K562 (cell line): ENCODE measurements around the gene RNF166. TPM values are rescaled to one million over a fixed set of nuclear protein-coding genes. Genes with fewer than 3 reads are reported as not detected.

Source experiments
- ARHGAP35 ChIP-seq: fragments of 450-650 bp; IDR thresholded peaks from 2 replicates; pipeline ENCODE4 v1.6.1; 2018; ENCODE audit not compliant: partially characterized antibody
- BDP1 ChIP-seq: IDR thresholded peaks from 3 replicates; pipeline ENCODE4 v1.6.1; 2011; ENCODE audit not compliant: insufficient read length, insufficient read depth
- CTCFL ChIP-seq: IDR thresholded peaks from 2 replicates; pipeline ENCODE4 v1.6.1; 2011; ENCODE audit warnings: borderline replicate concordance, low read depth, mild to moderate bottlenecking, moderate library complexity, low read length; ENCODE audit not compliant: insufficient read depth, poor library complexity, severe bottlenecking
- ESRRA ChIP-seq: fragments of 450-650 bp; IDR thresholded peaks from 2 replicates; pipeline ENCODE4 v1.6.1; 2014; ENCODE audit warnings: low read depth, mild to moderate bottlenecking, moderate library complexity, borderline replicate concordance
- GABPB1 ChIP-seq: sonication (generic); formaldehyde crosslinking; IDR thresholded peaks from 2 replicates; pipeline ENCODE4 v1.8.0; 2022; ENCODE audit warnings: mild to moderate bottlenecking, missing genetic modification reagents
- GATA2 ChIP-seq: sonication (generic); formaldehyde crosslinking; IDR thresholded peaks from 2 replicates; pipeline ENCODE4 v1.4.0; 2020; ENCODE audit warnings: mild to moderate bottlenecking, missing genetic modification reagents
- GATAD2B ChIP-seq: fragments of 450-650 bp; IDR thresholded peaks from 2 replicates; pipeline ENCODE4 v1.6.1; 2017; ENCODE audit warnings: mild to moderate bottlenecking, borderline replicate concordance
- HDAC6 ChIP-seq: IDR thresholded peaks from 2 replicates; pipeline ENCODE4 v1.6.1; 2012; ENCODE audit warnings: low read depth, mild to moderate bottlenecking, control low read depth, inconsistent platforms, low read length, moderate library complexity
- MAFK ChIP-seq: IDR thresholded peaks from 2 replicates; pipeline ENCODE4 v1.6.1; 2011; ENCODE audit warnings: low read length, improper control_type of control experiment
- MXD1 ChIP-seq: fragments of 250-450 bp; sonication (Bioruptor Pico); IDR thresholded peaks from 2 replicates; pipeline ENCODE4 v1.8.0; 2021; ENCODE audit warnings: borderline replicate concordance, mild to moderate bottlenecking, moderate library complexity; ENCODE audit not compliant: poor library complexity, severe bottlenecking
- NR4A1 ChIP-seq, 2 experiments: fragments of 250-450 bp in 1 of 2; fragments of 450-650 bp in 1 of 2; sonication (Bioruptor Pico) in 1 of 2; IDR thresholded peaks; 2 replicates each; pipeline versions ENCODE4 v1.4.0 to v1.6.1; 2016 to 2020; ENCODE audit warnings: mild to moderate bottlenecking in 2 of 2, missing compliant biosample characterization in 1 of 2, missing genetic modification characterization in 1 of 2, moderate library complexity in 1 of 2
- RBM15 ChIP-seq: fragments of 200-400 bp; formaldehyde crosslinking; IDR thresholded peaks from 2 replicates; pipeline ENCODE4 v1.6.1; 2018; ENCODE audit warnings: mild to moderate bottlenecking, low read length, moderate library complexity; ENCODE audit not compliant: insufficient read depth
- RBM34 ChIP-seq: fragments of 200-400 bp; formaldehyde crosslinking; IDR thresholded peaks from 2 replicates; pipeline ENCODE4 v1.6.1; 2018; ENCODE audit warnings: low read length, borderline replicate concordance; ENCODE audit not compliant: insufficient read depth
- RFX1 ChIP-seq: fragments of 450-650 bp; IDR thresholded peaks from 2 replicates; pipeline ENCODE4 v1.6.1; 2016; ENCODE audit warnings: mild to moderate bottlenecking, moderate library complexity
- TARDBP ChIP-seq: fragments of 450-650 bp; IDR thresholded peaks from 2 replicates; pipeline ENCODE4 v1.6.1; 2016
- TFAP4 ChIP-seq: sonication (generic); formaldehyde crosslinking; IDR thresholded peaks from 2 replicates; pipeline ENCODE4 v1.8.0; 2022; ENCODE audit warnings: missing genetic modification reagents, mild to moderate bottlenecking, moderate library complexity, borderline replicate concordance
- ZBTB26 ChIP-seq: fragments of 450-650 bp; formaldehyde crosslinking; IDR thresholded peaks from 2 replicates; pipeline ENCODE4 v1.4.0; 2022; ENCODE audit warnings: missing genetic modification characterization
- ZBTB7A ChIP-seq: IDR thresholded peaks from 2 replicates; pipeline ENCODE4 v1.6.1; 2011; ENCODE audit warnings: low read depth, mild to moderate bottlenecking, low read length, moderate library complexity, borderline replicate concordance; ENCODE audit not compliant: control insufficient read depth
- ZC3H11A ChIP-seq: IDR thresholded peaks from 2 replicates; pipeline ENCODE4 v1.6.1; 2012; ENCODE audit warnings: low read depth, low read length, improper control_type of control experiment
- ZC3H4 ChIP-seq: sonication (generic); formaldehyde crosslinking; IDR thresholded peaks from 2 replicates; pipeline ENCODE4 v1.9.0; 2021; ENCODE audit warnings: missing genetic modification reagents, borderline replicate concordance
- ZNF12 ChIP-seq: sonication (generic); formaldehyde crosslinking; IDR thresholded peaks from 2 replicates; pipeline ENCODE4 v1.4.0; 2020; ENCODE audit warnings: mild to moderate bottlenecking, missing genetic modification reagents
- ZNF134 ChIP-seq: fragments of 250-450 bp; sonication (Bioruptor Pico); conservative IDR thresholded peaks from 2 replicates; pipeline ENCODE4 v1.4.0; 2020
- ZNF740 ChIP-seq, 3 experiments: fragments of 200-800 bp in 1 of 3; sonication (Bioruptor generic) in 1 of 3; sonication (generic) in 1 of 3; formaldehyde crosslinking in 1 of 3; IDR thresholded peaks; 2 replicates each; pipeline versions ENCODE4 v1.6.1 to v1.8.0; 2016 to 2022; ENCODE audit warnings: mild to moderate bottlenecking in 2 of 3, missing compliant biosample characterization in 2 of 3, missing genetic modification characterization in 2 of 3, missing genetic modification reagents in 1 of 3
- polyA plus RNA-seq, 8 experiments: library from polyadenylated mRNA; depleted of rRNA in 4 of 8; stranded (reverse) in 5 of 8; unstranded in 3 of 8; fragments of >200 nt; fragmentation: Nextera tagmentation in 2 of 8; fragmentation: Illumina TruSeq in 1 of 8; extraction: Ambion mirVana in 2 of 8; extraction: Trizol in 1 of 8; gene quantifications; 2 replicates each; pipeline versions ENCODE4 v1.2.1 to v1.2.3, GENCODE V29; 2011 to 2014; ENCODE audit warnings: inconsistent platforms in 1 of 8, missing spikeins in 1 of 8
- total RNA-seq, 7 experiments: library from RNA; depleted of rRNA in 6 of 7; stranded (reverse); fragments of >200 nt in 6 of 7; fragmentation: Illumina TruSeq in 2 of 7; extraction: Trizol in 2 of 7; gene quantifications; 2 replicates each; pipeline versions ENCODE4 v1.2.1 to v1.2.3, GENCODE V29; 2011 to 2021; ENCODE audit warnings: low replicate concordance in 1 of 7

The RNF166 gene
- total and polyA plus RNA-seq, 9 of the 15 experiments (the other 6 are each of a cell fraction or from before 2014, with no cell fraction given) = 0.56 to 60.3 (median 19.5) TPM

- no peak for TF ChIP-seq ZC3H11A
- TF ChIP-seq CTCFL = no peak
- TF ChIP-seq ZBTB7A = peak; percentile 75
- TF ChIP-seq NR4A1 (CRISPR knock-in tag; IDR thresholded peaks at IDR 0.05) = no peak
- TF ChIP-seq NR4A1 (tag; IDR thresholded peaks at IDR 0.05) = no peak
- TF ChIP-seq MXD1 (CRISPR knock-in tag) = no peak
- no peak for TF ChIP-seq ZBTB26
- no peak for TF ChIP-seq GATA2
- no peak for TF ChIP-seq ARHGAP35
- TF ChIP-seq ESRRA = no peak
- TF ChIP-seq RBM15 = no peak
- TF ChIP-seq ZNF740 (CRISPR knock-in tag; IDR thresholded peaks at IDR 0.05) = no peak
- no peak for TF ChIP-seq ZNF740 (tag; IDR thresholded peaks at IDR 0.05)
- no peak for TF ChIP-seq MAFK
- no peak for TF ChIP-seq GATAD2B
- no peak for TF ChIP-seq ZNF134
- TF ChIP-seq GABPB1 (CRISPR knock-in tag) = no peak; the same call in 1 of the 2 replicates
- TF ChIP-seq TFAP4 (CRISPR knock-in tag) = peak; percentile 70
- TF ChIP-seq RFX1 = no peak
- TF ChIP-seq BDP1 = no peak
- no peak for TF ChIP-seq RBM34
- TF ChIP-seq TARDBP = no peak
- no peak for TF ChIP-seq HDAC6
- TF ChIP-seq ZC3H4 (CRISPR knock-in tag) = no peak
- TF ChIP-seq ZNF12 (CRISPR knock-in tag) = 0 out of 2 replicates have a peak, but pooled peaks have one; percentile 5
Measured at GRCh38 chr16:88650749-88651275, 55.4 kb downstream of the RNF166 start, which contains the start of gene CYBA (continued).
